Measurements from ENCODE around the gene CRYBB3.

Gene CRYBB3

DNA sequence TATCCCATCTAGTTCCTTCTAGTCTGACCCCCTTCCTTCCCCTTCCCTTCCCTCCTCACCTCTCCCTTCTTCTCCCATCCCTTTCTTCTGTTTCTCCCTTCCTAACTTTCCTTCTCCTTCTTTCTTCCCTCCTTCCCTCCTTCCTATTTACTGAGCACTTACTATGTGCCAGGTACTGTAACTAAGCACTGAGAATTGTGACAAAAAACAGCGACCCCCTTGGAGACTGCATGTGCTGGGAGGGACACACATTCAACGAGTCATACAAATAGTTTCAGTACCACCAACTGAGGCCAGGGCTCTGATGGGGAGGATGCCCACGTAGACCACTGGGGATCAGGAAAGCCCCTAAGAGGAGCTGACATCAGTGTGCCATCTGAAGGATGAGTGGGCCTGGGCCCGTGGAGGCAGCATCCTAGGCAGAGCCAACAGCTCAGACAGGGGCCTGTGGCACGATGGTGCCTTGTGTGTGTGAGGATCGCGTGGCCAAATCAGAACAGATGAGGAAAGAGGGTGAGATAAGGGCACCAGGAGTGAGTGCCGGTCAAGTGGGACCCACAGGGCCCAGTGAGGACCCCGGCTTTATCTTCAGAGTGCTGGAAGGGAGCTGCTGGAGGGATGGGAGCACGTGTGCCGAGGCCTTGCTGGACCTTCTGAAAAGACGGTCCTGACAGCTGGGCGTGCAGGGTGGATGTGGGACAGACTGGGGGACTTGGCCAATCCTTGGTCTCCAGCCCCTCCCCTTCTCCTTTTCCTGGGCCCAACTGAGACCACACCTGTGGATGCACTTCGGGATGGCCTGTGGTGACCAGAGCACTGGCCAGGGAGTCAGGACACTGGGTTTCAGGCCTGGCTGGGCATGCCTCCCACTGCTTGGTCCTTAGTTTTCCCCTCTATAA, 38.4 kb upstream of the CRYBB3 start:
- DNase-seq (ENCODE audit: low read depth): no peak
- TF ChIP-seq CTCF (conservative IDR thresholded peaks at IDR 0.05; ENCODE audit: control insufficient read depth, insufficient read depth, low read depth, low read length): no peak
- no peak overlapping the region for H3K4me3 ChIP-seq (ENCODE audit: control insufficient read depth, low read depth, low read length)

DNA sequence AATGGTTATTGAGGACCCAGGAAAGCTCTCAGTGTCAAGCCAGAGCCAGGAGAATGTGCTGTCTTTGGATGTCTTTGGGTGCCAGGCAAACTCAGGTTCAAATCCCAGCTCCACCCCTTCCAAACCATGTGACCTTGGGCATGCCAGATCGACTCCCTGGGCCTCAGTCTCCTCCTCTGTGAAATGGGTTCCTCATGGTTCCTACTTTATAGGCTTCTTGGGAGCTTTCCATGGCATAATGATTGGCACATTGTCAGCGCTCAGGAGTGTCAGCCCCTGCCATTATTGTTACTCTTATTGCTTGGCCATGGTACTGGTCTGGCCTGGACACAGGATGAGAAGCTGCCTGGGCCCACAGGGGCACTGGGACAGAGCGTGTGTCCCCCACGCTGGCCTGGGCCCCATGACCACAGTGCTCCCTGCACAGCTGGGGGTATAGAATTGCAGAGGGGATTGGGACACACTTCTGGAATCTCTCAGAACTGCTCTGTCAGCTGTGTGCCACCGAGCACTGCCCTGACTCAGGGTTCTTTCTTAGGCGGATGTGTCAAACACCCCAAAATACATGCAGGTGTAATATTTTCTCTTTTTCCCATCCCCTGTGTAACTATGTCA, 37.6 kb upstream of the CRYBB3 start:
- no peak overlapping the region for H3K4me3 ChIP-seq (ENCODE audit: control insufficient read depth, low read depth, low read length)
- DNase-seq (ENCODE audit: low read depth): no peak
- TF ChIP-seq CTCF (conservative IDR thresholded peaks at IDR 0.05; ENCODE audit: control insufficient read depth, insufficient read depth, low read depth, low read length): no peak

DNA sequence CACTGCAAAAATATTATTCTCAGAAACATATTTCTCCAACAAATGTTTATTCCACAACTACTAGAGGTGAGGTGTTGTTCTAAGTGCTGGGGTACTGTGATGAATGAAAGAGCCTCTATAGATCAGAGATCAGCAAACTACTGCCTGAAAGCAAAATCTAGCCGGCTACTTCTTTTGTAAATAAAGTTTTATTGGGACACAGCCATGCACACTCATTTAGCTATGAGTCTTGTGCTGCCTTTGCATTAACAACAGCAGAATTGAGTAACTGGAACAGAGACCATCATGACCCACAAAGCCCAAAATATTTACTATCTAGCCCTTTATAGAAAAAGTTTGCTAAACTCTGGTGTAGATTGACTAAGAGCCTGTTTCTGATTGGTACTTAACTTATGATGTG, 37.1 kb upstream of the CRYBB3 start:
- no peak for TF ChIP-seq CTCF (conservative IDR thresholded peaks at IDR 0.05; ENCODE audit: control insufficient read depth, insufficient read depth, low read depth, low read length)
- no peak for DNase-seq (ENCODE audit: low read depth)
- H3K4me3 ChIP-seq (ENCODE audit: control insufficient read depth, low read depth, low read length): no peak overlapping the region

- no peak overlapping the region for H3K4me3 ChIP-seq (ENCODE audit: control insufficient read depth, low read depth, low read length)
- TF ChIP-seq CTCF (conservative IDR thresholded peaks at IDR 0.05; ENCODE audit: control insufficient read depth, insufficient read depth, low read depth, low read length): no peak
- no peak for DNase-seq (ENCODE audit: low read depth)
Observed at GRCh38 chr22:25165785-25166184, 33.9 kb upstream of the CRYBB3 start.

GRCh38 chr22:25166266-25167040, 33.2 kb upstream of the CRYBB3 start:
- DNase-seq (ENCODE audit: low read depth): no peak
- no peak overlapping the region for H3K4me3 ChIP-seq (ENCODE audit: control insufficient read depth, low read depth, low read length)
- TF ChIP-seq CTCF (conservative IDR thresholded peaks at IDR 0.05; ENCODE audit: control insufficient read depth, insufficient read depth, low read depth, low read length): no peak

GRCh38 chr22:25167082-25167481, 32.6 kb upstream of the CRYBB3 start:
- H3K4me3 ChIP-seq (ENCODE audit: control insufficient read depth, low read depth, low read length): no peak overlapping the region
- TF ChIP-seq CTCF (conservative IDR thresholded peaks at IDR 0.05; ENCODE audit: control insufficient read depth, insufficient read depth, low read depth, low read length): no peak
- DNase-seq (ENCODE audit: low read depth): no peak

Data from fibroblast of mammary gland (primary cell).